Measurements from ENCODE around the gene NDUFA5. TPM values are rescaled to one million over a fixed set of nuclear protein-coding genes. Genes with fewer than 3 reads are reported as not detected.
A peak's percentile ranks its signal among the peaks of the same experiment; 100 is the strongest.

Gene NDUFA5
- total RNA-seq, result 46.4 to 78.1 TPM (median 52.3 TPM) in 3 replicates
- long read RNA-seq, full-length matches to known transcripts, result 142 of 153 reads
- long read RNA-seq, partial matches to known transcripts, result 10 of 153 reads
- long read RNA-seq, other reads (novel, unspliced or antisense), result 1 of 153 reads

- Mint-ChIP-seq H3K9me3 (ENCODE audit: low read depth) (no peaks in the 10 kb centered on the region), H3K4me1 (ENCODE audit: low read depth) (no peaks in the 10 kb centered on the region), H3K27me3 (ENCODE audit: low read depth) (no peaks in the 10 kb centered on the region), H3K36me3 (ENCODE audit: low read depth) (peaks cover 3% of the 10 kb centered on the region), H3K27ac (ENCODE audit: unreplicated experiment) (no peak within 1 kb of the TSS), H3K4me3 (ENCODE audit: unreplicated experiment) (no peak within 1 kb of the TSS)
- TF ChIP-seq CTCF (IDR thresholded peaks at IDR 0.05), result no peak
- peak; percentile 96 for DNase-seq (ENCODE audit: low spot score)
These were observed at the start of gene NDUFA5 for GRCh38 chr7:123557398-123558288. Gene NDUFA5 (minus strand): TSS chr7:123557818. CDS start chr7:123557795, 23 bp downstream.

GRCh38 chr7:123604739-123605138 lies 47.1 kb upstream of the NDUFA5 start:
- no peak for DNase-seq (ENCODE audit: low spot score)
- Mint-ChIP-seq H3K27ac (ENCODE audit: unreplicated experiment) (no peak overlapping the region), H3K4me1 (ENCODE audit: low read depth) (peaks cover under 1% of the 10 kb centered on the region), H3K9me3 (ENCODE audit: low read depth) (no peaks in the 10 kb centered on the region), H3K27me3 (ENCODE audit: low read depth) (no peaks in the 10 kb centered on the region), H3K4me3 (ENCODE audit: unreplicated experiment) (no peak overlapping the region), H3K36me3 (ENCODE audit: low read depth) (no peaks in the 10 kb centered on the region)
- no peak for TF ChIP-seq CTCF (IDR thresholded peaks at IDR 0.05)

GRCh38 chr7:123602648-123603047 lies 45.0 kb upstream of the NDUFA5 start:
- Mint-ChIP-seq H3K27me3 (ENCODE audit: low read depth) (no peaks in the 10 kb centered on the region), H3K4me3 (ENCODE audit: unreplicated experiment) (no peak overlapping the region)

GRCh38 chr7:123601530-123601929 lies 43.9 kb upstream of the NDUFA5 start, which contains the start of gene ASB15:
Gene ASB15 (plus strand): TSS chr7:123601821. CDS start chr7:123614503, 12,682 bp downstream.
- Mint-ChIP-seq H3K27ac (ENCODE audit: unreplicated experiment) (no peak within 1 kb of the TSS), H3K9me3 (ENCODE audit: low read depth) (no peaks in the 10 kb centered on the region), H3K36me3 (ENCODE audit: low read depth) (no peaks in the 10 kb centered on the region), H3K4me1 (ENCODE audit: low read depth) (no peaks in the 10 kb centered on the region), H3K27me3 (ENCODE audit: low read depth) (no peaks in the 10 kb centered on the region), H3K4me3 (ENCODE audit: unreplicated experiment) (no peak within 1 kb of the TSS)
- no peak for DNase-seq (ENCODE audit: low spot score)
- no peak for TF ChIP-seq CTCF (IDR thresholded peaks at IDR 0.05)

More at GRCh38 chr7:123602648-123603047, 45.0 kb upstream of the NDUFA5 start:
- no peak overlapping the region for H3K27ac Mint-ChIP-seq (ENCODE audit: unreplicated experiment)
- H3K36me3 Mint-ChIP-seq (ENCODE audit: low read depth), result no peaks in the 10 kb centered on the region
- H3K9me3 Mint-ChIP-seq (ENCODE audit: low read depth), result no peaks in the 10 kb centered on the region
- no peaks in the 10 kb centered on the region for H3K4me1 Mint-ChIP-seq (ENCODE audit: low read depth)
- no peak for DNase-seq (ENCODE audit: low spot score)
- TF ChIP-seq CTCF (IDR thresholded peaks at IDR 0.05), result no peak

- Mint-ChIP-seq H3K27ac (ENCODE audit: unreplicated experiment) (no peak overlapping the region), H3K27me3 (ENCODE audit: low read depth) (no peaks in the 10 kb centered on the region), H3K36me3 (ENCODE audit: low read depth) (no peaks in the 10 kb centered on the region), H3K4me3 (ENCODE audit: unreplicated experiment) (no peak overlapping the region), H3K4me1 (ENCODE audit: low read depth) (no peaks in the 10 kb centered on the region), H3K9me3 (ENCODE audit: low read depth) (no peaks in the 10 kb centered on the region)
- no peak for TF ChIP-seq CTCF (IDR thresholded peaks at IDR 0.05)
- DNase-seq (ENCODE audit: low spot score), result no peak
These were observed 43.3 kb upstream of the NDUFA5 start for GRCh38 chr7:123600876-123601275.

Measured in chondrocyte (in vitro differentiated cells).